T-helper 9 cell (primary cell): ENCODE data around the gene UBR4.
"Not testable (repeated sequence)": the region's sequence is repeated elsewhere in the genome, so short reads cannot be mapped to it uniquely, and the experiment has no call there.

Source experiments
- DNase-seq: peaks from one replicate; pipeline ENCODE4 v3.0.0-alpha.2; 2020

The UBR4 gene

GRCh38 chr1:19187852-19188251, 22.2 kb downstream of the UBR4 start:
- DNase-seq: no peak

- no peak for DNase-seq
Observed at GRCh38 chr1:19186001-19186400, 24.1 kb downstream of the UBR4 start.

GRCh38 chr1:19182223-19182622, 27.8 kb downstream of the UBR4 start:
- DNase-seq: no peak

GRCh38 chr1:19180265-19180657, 29.8 kb downstream of the UBR4 start:
- not testable (repeated sequence) for DNase-seq

- DNase-seq: no peak
Observed at GRCh38 chr1:19179597-19180264, 30.3 kb downstream of the UBR4 start.

GRCh38 chr1:19178734-19179398, 31.2 kb downstream of the UBR4 start:
- DNase-seq: no peak

GRCh38 chr1:19177811-19178210, 32.3 kb downstream of the UBR4 start:
- no peak for DNase-seq

GRCh38 chr1:19169642-19170041, 40.4 kb downstream of the UBR4 start:
- DNase-seq: no peak

GRCh38 chr1:19167140-19167539, 42.9 kb downstream of the UBR4 start:
- no peak for DNase-seq

GRCh38 chr1:19166066-19166465, 44.0 kb downstream of the UBR4 start:
- DNase-seq: no peak

- DNase-seq: no peak
Observed at GRCh38 chr1:19165501-19165900, 44.6 kb downstream of the UBR4 start.

- DNase-seq: no peak
Observed at GRCh38 chr1:19164274-19165015, 45.6 kb downstream of the UBR4 start.

GRCh38 chr1:19163261-19163660, 46.8 kb downstream of the UBR4 start:
- DNase-seq: no peak

GRCh38 chr1:19160831-19161230, 49.2 kb downstream of the UBR4 start:
- DNase-seq: no peak

- DNase-seq: no peak
Observed at GRCh38 chr1:19157653-19158052, 52.4 kb downstream of the UBR4 start.

- no peak for DNase-seq
Observed at GRCh38 chr1:19156676-19157075, 53.4 kb downstream of the UBR4 start.

GRCh38 chr1:19154876-19155275, 55.2 kb downstream of the UBR4 start:
- no peak for DNase-seq

- no peak for DNase-seq
Observed at GRCh38 chr1:19153169-19153568, 56.9 kb downstream of the UBR4 start.

- DNase-seq: no peak
Observed at GRCh38 chr1:19151537-19151936, 58.5 kb downstream of the UBR4 start.

GRCh38 chr1:19149736-19150135, 60.3 kb downstream of the UBR4 start:
- no peak for DNase-seq

GRCh38 chr1:19140465-19140864, 69.6 kb downstream of the UBR4 start:
- no peak for DNase-seq

GRCh38 chr1:19139711-19140110, 70.4 kb downstream of the UBR4 start:
- DNase-seq: no peak

GRCh38 chr1:19138958-19139581, 71.0 kb downstream of the UBR4 start:
- DNase-seq: no peak

- DNase-seq: no peak
Observed at GRCh38 chr1:19138331-19138730, 71.7 kb downstream of the UBR4 start.
